NCI-H1930 (cell line): ENCODE results near the gene FTCDNL1.

Source experiments
- DNase-seq, 2 experiments: peaks; one replicate each; lab custom pipeline; 2025; lab: John Stamatoyannopoulos, UW

Gene FTCDNL1

DNA sequence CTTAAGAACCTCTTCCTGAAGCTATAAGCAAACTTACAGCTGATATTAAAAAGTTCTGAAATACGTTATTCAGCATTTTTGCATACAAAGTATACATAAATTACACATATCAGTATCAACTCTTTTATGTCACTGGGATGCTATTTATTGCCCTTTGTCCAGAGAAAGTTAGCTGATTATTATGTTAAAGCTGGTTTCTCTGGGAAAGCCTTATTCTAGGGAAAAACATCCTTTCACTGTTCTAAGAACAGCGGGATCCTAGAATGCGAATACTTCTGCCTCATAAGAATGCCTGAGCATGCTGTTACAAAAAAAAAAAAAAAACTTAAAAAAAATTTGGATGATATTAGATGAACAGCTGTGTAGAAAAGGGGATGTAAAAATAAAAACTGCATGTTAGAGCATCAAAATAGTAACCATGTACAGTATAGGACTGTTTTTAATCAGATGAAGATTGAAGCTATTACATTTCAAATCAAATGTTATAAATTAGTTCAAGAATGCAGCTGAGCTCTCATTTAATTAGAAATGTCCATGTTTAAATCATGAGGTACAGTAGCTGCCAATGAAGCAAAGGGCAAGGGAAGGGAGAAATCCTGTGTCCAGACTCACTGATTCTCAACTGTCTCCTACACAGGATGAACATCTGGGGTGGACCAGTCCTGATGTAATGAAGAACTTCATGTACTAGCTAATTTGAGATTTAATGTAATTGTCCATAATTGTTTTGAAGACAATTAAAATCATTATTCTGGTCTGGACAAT is 8.2 kb downstream of the FTCDNL1 start:
- no peak for DNase-seq

DNA sequence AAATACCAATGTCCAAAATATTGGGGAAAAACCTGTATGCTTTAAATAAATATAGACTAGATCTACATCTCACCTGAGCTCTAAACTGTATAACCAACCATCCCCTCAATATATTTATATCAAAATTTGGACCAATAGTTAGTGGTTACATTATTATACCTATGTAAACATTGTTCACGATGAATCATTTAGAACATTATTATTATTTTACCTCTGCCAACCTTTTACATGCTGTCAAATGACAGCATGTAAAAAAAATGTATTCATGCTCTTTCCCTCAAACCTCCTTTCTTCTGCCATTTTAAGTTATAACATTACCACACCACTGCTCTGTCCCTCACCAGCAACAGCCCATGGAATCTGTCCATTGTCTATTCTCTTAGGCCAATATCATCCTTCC is 9.6 kb downstream of the FTCDNL1 start:
- DNase-seq, result no peak

DNA sequence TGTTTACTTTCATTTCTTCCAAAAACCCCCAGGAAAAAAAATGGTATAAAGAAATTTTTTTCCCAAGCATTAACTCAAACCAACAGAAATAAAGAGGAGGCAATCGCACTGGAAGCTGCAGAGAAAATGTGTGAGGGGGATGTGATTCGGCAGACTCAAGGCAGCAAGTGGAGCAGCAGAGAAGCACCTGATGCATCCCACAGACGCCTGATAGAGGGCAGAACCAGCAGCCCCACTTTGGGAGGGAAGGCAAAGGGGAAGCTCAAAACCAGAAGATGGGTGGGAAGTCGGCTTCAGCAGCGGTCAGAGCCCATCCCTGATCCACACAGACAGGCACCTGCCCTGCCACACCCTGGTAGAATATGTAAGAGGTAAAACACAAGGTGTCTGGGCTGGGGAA is 12.6 kb downstream of the FTCDNL1 start:
- no peak for DNase-seq

- no peak for DNase-seq
These were observed 14.0 kb downstream of the FTCDNL1 start for GRCh38 chr2:199836943-199837342.

- DNase-seq, result no peak
These were observed 17.5 kb downstream of the FTCDNL1 start for GRCh38 chr2:199833525-199833924.

DNA sequence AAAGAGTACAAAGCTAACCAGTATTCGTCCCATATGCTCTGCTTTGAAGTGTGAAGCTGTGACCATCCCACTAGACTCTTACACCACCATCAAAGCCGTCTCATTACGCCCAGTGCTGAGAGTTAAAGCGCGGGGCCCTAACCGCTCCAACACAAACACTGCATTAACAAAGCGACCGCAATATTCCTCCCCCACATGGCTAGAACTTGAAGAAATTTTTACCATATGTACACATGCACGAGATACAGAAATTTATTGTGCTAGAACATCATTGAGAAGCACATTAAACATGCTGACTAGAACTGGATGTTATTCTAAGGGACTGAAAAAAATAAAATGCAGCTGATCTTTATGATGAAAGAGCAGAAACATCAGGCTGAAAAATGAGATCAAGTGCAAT is 20.5 kb downstream of the FTCDNL1 start:
- no peak for DNase-seq

DNA sequence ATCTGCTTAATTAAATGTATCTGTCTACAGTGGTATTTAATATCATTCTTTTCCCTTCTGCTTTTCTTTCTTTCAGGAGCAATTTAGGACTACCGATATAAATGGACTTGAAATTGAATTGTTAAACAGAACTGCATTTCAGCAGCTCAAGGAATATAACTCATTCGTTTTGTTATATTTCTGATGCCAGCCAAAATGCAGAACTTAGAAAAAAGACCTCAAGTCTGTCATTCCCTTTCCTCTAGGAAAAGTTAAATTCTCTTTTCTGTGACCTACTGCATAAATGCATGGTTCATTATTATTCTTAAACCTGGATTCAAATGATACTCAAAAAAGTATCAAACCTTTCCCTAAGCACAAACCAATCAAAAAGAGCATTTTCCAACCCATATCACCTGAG is 21.4 kb downstream of the FTCDNL1 start:
- no peak for DNase-seq

GRCh38 chr2:199819746-199820145 is 31.2 kb downstream of the FTCDNL1 start:
- no peak for DNase-seq

- no peak for DNase-seq
These were observed 32.2 kb downstream of the FTCDNL1 start for GRCh38 chr2:199818754-199819153.

GRCh38 chr2:199818026-199818425 is 33.0 kb downstream of the FTCDNL1 start:
- DNase-seq, result no peak

DNA sequence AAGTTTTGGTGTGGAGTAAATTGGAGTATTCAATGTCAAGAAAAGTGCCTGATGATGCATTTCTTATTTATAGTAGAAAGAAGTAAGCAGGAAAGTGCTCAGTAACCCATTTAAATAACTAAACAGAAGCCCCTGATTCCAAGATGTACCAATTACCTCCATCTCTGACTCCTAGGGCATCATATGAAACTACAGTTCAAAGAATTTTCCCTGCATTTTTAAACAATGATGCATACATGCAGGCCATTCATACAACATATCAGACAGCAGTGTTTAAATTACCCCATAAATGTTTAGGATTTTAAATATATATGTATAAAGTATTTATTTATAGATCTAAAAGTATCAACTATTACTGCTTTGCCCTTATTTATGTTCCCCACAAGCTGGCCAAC is 36.2 kb downstream of the FTCDNL1 start:
- no peak for DNase-seq

- DNase-seq, result no peak
These were observed 36.7 kb downstream of the FTCDNL1 start for GRCh38 chr2:199814101-199814816.

GRCh38 chr2:199812493-199812892 is 38.5 kb downstream of the FTCDNL1 start:
- no peak for DNase-seq

- DNase-seq, result no peak
These were observed 39.6 kb downstream of the FTCDNL1 start for GRCh38 chr2:199811346-199811745.

GRCh38 chr2:199810422-199811171 is 40.4 kb downstream of the FTCDNL1 start:
- no peak for DNase-seq

GRCh38 chr2:199807966-199808365 is 43.0 kb downstream of the FTCDNL1 start:
- DNase-seq, result no peak

- DNase-seq, result no peak
These were observed 44.8 kb downstream of the FTCDNL1 start for GRCh38 chr2:199806179-199806578.

- DNase-seq, result no peak
These were observed 46.2 kb downstream of the FTCDNL1 start for GRCh38 chr2:199804831-199805230.

DNA sequence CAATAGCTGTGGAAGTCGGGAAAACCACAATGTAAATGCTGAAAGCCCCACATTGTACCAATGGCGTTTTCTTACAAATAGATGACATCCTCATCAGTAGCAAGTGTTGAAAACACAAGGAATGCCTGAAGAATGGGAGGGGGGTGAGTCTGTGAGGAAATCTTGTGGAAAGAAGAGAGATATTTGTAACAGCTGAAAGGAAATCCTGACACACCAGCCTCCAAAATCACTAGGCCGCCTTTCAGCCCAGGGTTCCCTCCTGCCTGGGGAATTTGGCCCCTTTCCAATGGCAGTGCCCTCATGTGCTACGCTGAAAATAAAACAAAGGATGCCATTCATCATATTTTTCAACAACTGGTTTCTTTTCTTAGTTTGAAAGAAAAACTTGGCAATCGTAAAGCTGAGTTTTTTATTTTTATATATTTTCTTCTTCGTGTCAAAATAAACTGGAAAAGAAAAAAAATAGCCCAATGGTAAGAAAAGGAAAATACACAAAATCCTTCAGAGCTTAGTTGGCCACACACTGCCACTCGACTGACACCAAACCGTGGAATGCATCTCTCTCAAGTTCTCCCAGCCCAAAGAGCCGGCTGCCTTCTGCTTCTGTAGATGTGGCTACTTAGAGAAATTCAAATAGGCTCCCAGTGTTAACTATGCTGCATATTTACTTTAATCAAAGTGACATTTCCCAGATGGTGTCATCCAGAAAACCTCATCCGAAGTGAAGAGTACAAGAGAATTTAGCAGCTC is 52.0 kb downstream of the FTCDNL1 start:
- DNase-seq, result no peak

DNA sequence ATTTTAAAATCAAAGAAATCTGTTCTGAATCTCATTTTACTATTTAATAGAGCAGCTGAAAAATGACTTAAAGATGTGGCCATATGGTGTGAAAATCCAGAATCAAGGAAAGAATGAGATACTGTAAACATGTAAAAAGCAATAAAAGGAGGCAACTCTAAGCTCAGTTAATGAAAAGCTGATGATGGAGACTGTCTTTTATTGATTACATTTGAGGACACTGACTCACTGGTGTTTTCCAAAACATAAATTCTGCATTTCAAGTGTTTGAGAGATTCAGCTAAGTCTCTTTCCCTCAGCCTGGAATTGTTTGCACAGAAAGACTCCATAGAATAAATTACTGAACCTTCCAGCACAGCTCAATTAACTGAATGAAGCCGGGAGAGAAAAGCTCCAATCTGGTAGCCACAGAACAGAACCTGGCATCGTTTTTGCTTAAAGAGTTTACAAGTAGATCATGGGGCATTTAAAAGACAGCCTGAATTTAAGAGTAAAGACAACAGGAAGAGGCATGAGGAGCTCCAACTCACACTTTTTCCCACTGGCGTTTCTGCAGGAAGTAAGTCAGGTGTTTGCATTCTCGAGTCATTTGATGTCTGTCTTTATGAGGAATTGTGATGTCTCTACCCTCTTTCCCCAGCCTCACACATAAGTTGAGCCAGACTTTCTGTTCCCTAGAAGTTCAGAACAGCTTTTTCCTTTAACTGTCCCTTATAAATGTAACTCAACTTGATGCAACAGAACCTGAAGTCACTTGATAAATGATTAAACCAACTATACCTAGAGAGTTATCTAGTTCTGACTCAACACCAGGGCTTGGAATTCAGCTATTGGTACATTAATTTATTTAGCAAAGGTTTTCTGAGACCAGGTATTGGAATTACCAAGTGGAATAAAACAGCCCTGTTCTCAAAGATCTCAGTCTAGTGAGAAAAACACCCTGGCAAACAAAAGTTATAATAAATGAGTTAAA is 53.3 kb downstream of the FTCDNL1 start:
- no peak for DNase-seq

DNA sequence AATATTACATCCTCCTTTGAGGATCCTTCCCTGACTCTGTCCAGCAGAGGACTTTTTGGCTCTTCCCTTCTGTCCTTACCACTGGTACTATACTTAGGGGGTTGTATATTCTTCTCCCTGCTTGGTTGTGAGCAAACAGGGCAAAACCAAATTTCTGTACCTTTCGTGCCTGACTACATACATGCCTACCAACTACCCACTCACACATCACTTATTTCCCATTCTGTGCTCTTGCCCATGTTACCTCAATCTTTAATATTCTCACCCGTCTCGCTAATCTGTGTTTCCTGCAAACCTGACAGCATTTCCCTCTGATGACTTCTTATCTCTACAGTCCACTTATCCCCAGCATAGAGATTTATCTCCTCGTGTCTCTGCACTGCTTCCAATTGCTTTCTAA is 58.6 kb downstream of the FTCDNL1 start:
- no peak for DNase-seq
